Measurements from ENCODE around the gene C1S.
"Not testable (repeated sequence)": the region's sequence is repeated elsewhere in the genome, so short reads cannot be mapped to it uniquely, and the experiment has no call there.

The C1S gene

GRCh38 chr12:7047306-7047705 lies 13.2 kb upstream of the C1S start:
- DNase-seq = no peak

DNA sequence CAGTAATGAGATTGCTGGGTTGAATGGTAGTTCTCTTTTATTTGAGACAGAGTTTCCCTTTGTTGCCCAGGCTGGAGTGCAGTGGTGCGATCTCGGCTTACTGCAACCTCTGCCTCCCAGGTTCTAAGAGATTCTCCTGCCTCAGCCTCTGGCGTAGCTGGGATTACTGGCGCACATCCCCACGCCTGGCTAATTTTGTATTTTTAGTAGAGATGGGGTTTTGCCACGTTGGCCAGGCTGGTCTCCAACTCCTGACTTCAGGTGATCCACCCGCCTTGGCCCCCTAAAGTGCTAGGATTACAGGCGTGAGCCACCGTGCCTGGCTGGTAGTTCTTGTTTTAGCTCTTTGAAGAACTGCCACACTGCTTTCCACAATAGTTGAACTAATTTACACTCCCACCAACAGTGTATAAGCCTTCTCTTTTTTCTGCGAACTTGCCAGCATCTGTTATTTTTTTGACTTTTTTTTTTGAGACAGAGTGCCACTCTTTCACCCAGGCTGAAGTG lies 11.0 kb upstream of the C1S start:
- not testable (repeated sequence) for DNase-seq

DNA sequence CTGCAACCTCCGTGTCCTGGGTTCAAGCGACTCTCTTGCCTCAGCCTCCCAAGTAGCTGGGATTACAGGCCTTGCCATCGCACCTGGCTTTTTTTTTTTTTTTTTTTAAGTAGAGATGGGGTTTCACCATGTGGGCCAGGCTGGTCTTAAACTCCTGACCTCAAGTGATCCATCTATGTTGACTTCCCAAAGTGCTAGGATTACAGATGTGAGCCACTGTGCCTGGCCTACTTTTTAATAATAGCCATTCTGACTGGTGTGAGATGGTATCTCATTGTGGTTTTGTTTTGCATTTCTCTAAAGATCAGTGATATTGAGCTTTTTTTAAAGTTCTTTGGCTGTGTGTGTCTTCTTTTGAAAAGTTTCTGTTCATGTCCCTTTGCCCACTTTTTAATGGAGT lies 10.5 kb upstream of the C1S start:
- DNase-seq = not testable (repeated sequence)

GRCh38 chr12:7054925-7055324 lies 5.6 kb upstream of the C1S start:
- DNase-seq = no peak

DNA sequence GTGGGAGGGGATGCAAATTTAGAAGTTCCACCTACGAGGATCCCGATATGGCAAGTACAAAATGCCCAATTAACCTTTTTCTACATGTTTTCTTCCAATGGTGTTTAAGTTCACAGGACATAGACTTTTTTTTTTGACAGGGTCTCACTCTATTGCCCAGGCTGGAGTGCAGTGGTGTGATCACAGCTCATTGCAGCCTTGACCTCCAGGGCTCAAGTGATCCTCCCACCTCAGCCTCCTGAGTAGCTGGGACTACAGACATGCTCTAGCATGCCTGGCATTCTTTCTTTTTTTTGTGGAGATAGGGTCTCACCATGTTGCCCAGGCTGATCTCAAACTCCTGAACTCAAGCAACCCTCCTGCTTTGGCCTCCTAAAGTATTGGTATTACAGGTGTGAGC lies 4.8 kb upstream of the C1S start:
- not testable (repeated sequence) for DNase-seq

DNA sequence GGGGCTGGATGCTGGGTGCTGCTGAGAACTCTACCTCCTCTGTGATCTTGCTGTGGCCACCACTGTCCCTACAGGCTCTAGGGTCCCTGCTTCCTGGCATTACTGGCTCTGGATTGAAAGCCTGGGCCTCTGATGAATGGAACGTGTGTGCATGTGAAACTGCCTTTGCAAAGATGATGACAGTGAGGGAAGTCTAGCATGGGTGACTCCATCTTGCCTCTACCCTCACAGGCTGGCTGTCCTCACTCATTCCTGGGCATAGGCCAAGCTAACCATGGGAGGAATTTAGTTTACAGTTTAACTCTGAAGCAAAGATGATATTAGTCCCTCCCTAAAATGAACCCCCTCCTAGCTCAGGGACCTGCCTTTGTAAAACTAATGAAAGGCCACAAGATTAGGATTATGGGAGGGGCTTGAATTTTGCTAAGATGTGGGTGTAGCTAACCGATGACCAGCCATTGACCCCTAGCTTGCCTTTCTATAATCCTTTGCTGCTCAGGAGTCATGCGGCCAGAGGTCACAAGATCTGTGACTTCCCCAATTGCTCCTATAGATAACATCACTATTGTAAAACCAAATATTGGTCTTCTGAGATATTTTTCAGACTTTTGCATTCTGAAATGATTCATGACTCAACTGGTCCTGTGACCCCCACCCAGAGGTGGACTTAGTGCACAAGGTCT lies 2.2 kb upstream of the C1S start:
- no peak for DNase-seq

DNA sequence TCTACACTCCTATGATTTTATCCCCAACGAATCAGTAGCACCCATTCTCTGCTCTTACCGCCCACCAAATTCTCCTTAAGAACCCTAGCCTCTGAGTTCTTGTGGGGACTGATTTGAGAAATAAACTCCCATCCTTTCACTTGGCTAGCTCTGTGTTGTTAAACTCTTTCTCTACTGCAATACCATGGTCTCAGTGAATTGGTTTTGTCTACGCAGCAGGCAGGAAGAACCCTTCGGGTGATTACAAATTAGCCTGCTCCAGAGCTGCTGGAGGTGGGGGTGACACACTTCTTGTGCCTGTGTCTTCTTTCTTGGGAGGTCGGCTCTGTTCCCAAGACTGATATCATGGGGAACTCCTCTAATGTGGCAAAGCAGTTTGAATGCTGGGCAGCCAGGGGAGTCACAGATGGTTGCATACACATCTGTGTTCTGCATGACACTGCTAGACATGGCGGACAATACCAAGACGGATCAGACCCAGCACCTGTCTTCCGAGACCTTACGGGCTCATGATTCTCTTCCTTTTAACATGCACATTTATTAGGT lies 1.6 kb upstream of the C1S start:
- no peak for DNase-seq

DNA sequence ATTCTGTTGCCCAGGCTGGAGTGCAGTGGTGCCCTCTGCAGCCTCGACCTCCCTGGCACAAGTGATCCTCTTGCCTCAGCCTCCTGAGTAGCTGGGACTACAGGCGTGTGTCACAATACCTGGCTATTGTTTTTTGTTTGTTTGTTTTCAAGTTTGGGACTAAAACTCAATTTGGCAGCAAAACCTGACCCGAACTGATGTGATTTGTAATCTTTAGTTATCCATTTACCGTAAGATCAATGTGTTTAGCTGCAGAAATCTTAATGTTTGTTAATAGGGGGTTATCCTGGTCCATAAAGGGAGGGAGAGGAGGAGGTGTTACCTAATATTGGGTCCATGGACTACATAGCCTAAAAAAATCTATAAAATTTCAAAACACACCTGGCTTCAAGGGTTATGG lies 738 bp upstream of the C1S start:
- no peak for DNase-seq

DNA sequence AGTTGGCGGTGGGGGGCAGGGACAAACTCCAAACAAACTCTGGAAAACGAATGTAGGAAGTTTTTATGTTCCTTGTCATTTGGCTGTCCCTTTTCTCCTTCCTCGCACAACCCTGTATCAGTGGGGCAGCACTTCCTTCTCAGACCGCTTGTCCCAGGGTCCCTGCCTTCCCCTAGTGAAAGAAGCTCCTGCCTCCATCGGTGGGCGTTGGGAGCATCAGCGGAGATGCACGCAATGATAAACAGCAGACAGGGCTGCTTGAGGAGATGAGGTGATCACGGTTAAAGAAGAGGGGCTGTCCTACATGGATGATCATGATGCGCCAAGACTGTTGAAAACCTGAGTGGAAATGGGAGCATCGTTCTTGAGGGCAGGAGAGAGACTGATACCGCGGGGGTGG lies 620 bp downstream of the C1S start:
- DNase-seq = no peak

GRCh38 chr12:7061596-7061995 lies 1.1 kb downstream of the C1S start:
- no peak for DNase-seq

DNA sequence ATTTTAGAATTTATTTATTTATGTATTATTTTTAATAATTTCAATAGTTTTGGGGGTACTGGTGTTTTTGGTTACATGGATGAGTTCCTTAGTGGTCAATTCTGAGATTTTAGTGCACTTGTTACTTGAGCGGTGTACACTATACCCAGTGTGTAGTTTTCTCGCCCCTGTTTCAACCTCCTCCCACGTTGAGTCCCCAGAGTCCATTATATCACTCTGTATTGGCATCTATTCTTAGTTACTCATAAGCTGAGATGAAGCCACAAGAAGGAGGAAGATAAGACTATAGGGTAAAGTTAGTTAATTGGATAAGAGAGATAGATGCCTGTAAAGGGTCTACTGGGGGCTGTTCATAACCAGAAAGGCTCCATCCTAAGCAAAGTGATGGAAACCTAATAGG lies 4.0 kb downstream of the C1S start:
- no peak for DNase-seq

DNA sequence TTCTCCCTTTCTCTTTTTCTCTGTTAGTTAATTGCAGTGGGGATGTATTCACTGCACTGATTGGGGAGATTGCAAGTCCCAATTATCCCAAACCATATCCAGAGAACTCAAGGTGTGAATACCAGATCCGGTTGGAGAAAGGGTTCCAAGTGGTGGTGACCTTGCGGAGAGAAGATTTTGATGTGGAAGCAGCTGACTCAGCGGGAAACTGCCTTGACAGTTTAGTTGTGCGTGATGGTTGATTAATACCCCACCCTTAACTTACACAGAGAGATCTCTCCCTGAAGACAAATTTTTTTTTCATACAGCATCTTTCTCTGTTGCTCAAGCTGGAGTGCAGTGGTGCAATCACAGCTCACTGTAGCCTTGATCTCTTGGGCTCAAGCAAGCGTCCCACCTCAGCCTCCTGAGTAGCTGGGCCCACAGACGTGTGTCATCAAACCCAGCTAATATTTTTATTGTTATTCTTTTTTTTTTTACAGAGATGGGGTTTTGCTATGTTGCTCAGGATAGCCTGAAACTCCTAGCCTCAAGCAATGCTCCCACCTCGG lies 4.6 kb downstream of the C1S start:
- DNase-seq = no peak

- DNase-seq = no peak
Observed at GRCh38 chr12:7066596-7066995, 6.1 kb downstream of the C1S start.

DNA sequence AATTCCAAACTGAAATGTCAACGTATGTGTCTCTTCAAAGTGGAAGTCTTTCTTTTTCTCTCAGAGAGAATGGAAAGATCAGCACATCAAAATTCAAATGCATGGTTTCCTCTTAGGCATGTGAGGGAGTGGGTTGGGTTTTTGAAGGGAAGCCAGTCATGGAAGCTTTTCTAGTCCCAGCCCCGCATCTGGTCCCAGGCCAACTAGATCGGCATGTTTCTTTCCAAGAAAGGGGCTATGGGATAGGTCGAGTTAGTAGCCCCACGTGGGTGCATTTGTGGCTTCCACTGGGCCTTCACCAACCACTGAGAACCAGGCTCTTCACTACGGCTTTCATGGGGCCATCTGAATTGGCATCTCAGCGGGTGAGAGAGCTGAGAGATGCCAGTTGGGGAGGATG lies 6.6 kb downstream of the C1S start:
- no peak for DNase-seq

DNA sequence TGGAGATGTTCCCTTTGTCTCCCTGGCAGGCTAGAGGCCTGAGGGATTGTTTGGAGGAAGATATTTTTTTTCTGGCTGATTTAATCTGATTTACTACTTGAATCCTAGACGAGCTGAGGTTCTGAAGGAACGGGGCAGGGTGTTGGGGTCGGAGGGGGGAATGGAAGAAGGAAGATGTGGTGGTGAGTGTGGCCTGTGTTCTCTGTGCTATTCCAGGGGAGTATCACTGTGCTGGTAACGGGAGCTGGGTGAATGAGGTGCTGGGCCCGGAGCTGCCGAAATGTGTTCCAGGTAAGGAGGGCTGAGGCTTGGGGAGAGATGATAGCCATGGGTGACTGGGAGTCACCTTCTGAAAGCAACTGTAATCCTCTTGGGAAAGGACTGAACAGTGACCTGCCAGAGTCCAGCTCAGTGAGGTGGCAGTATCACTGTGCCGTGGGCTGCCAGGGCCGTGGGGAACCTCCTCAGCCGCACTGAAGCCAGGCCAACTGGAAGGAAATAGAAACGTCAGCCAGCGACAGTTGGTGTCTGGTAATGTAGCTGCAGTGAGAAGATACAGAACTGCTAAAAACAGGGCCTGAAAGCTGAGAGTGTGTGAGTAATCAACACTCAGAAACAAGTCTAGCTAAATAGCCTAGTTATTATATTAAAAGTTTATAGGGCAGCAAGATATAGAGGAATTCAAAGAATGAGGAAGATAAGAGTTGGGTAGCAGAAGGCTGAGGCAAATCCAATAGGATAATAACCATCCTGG lies 7.9 kb downstream of the C1S start:
- DNase-seq = no peak

DNA sequence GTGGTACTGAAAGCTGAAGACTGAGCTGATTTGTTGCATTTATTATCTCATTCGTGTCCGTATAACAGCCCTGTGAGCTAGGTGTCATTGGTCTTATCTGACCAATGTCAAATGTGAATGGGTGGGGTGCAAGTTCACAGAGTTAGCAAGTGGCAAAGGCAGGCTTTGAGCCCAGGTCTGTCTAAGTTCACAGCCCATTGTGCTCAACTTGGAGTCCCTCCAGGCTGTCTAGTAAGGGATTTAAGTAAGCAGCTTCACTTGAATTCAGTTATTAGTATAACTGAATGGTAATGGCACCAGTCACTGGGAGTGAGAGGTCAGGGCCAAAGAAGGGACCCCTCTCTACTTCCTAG lies 8.5 kb downstream of the C1S start:
- no peak for DNase-seq

- DNase-seq = no peak
Observed at GRCh38 chr12:7069386-7069785, 8.9 kb downstream of the C1S start.

- no peak for DNase-seq
Observed at GRCh38 chr12:7072035-7072434, 11.5 kb downstream of the C1S start.

DNA sequence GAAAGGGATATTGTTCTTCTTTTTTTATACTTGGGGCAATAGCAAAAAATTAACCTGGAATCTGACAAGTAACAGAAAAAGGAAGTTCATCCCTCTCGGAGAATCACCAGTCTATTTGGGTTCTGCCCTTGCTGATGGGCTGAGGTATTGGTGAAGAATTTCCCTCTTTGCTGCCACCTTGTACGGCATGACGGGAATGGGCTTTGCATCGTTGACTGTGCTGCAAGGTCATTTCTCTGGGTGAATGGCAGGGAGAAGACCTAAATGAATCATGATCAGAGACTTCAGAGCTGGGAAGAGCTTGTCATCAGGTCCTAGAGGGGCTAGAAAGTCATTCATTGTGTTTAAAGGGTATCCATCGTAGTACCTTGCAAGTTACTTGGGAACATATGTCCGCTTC lies 12.0 kb downstream of the C1S start:
- no peak for DNase-seq

- DNase-seq = no peak
Observed at GRCh38 chr12:7073946-7074345, 13.4 kb downstream of the C1S start.

DNA sequence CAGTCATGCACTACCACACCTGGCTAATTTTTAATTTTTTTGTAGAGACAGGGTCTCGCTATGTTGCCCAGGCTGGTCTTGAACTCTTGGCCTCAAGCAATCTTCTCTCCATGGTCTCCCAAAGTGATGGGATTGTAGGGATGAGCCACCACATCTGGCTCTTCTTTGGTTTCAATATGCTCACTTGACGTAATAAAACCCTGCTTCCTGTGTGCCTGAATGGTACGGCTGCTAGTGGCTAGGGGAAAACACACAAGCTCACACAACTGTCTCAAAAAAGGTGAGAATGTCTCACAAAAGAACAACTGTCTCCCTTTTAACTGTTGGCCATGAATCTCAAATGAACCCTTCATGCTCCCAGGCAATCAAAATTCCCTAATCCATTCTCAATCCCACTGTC lies 15.0 kb downstream of the C1S start:
- DNase-seq = no peak

DNA sequence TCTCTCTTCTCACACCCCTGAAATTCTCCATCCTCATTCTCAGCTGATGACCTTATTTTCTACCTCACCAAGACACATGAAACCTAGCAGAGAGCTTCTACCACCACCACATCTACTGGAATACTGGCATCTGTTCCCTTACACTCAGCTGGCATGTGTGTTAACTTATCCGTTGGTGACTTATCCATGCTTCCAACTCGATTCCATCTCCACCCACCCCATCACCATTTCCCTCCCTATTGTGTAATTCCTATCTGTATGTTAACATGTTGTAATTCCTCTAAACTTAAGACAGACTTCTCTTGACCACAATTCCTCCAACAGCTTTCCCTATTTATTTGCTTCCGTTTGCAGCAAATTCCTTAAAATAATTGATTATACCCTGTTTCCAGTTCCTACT lies 15.4 kb downstream of the C1S start:
- no peak for DNase-seq

DNA sequence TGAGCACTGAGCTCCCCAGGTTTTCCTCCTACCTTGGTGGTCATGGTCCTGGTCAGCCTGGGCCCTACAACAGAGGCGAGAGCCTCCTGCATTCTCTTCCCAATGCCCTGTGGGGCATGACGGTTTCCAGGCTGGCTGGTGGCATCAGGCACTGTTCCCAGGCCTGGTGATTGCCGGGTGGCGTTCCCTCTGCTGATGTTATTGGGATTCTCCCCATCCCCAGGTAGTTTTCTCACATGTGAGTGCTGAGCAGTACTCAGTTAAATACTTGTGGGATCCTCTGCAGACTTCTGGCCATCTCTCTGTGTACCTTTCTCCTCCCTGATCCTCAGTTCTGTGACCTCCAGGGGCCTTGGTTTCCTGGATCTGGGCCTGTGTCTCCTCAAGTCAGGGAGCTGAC lies 16.0 kb downstream of the C1S start:
- DNase-seq = no peak

- DNase-seq = no peak
Observed at GRCh38 chr12:7078163-7078562, 17.6 kb downstream of the C1S start.
